Stimulated activated naive CD4-positive, alpha-beta T cell treated with Interleukin-2 at 50 U/mL for 16 hours (primary cell): ENCODE results near the gene RALY.

ENCODE experiments used
- DNase-seq: peaks from one replicate; lab custom pipeline; 2025; lab: John Stamatoyannopoulos, UW

RALY gene

GRCh38 chr20:34047010-34047687 lies 53.4 kb downstream of the RALY start:
- DNase-seq: no peak

DNA sequence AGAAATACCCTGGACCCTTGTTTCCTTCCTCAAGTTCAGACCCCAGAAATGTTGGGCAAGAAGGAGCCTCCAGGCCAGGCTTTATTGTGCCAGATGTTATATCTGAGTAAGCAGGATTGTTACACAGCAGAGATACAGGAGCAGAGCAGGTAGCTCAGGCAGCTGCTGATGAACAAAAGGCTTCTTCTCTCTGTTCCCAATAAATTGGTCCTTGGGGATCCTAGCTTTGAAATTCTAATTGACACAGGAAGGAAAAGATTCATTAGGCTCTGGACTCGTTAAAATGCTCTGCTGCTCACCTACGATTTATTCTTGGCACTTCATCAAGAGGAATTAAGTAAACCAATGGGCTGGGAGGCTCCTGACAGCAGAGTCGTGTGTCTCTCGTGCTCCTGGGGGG lies 54.2 kb downstream of the RALY start:
- DNase-seq: no peak

DNA sequence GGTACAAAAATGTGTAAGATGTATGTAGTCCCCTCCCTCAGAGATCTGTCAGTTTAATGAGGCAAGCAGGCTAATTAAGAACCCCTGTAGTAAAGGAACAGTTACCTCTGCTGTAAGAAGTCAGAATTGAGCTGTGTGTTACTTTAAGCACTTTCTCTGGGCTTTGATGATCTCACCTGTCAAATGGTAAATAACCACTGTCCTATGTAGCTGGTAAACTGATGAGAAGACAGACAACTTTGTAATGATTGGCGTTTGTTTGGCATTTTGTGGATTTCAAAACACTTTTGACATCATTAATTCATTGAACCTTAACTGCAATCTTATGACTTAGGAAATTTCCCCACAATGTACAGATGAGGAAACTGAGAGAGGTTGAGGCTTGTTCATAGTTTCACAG lies 55.7 kb downstream of the RALY start:
- no peak for DNase-seq

DNA sequence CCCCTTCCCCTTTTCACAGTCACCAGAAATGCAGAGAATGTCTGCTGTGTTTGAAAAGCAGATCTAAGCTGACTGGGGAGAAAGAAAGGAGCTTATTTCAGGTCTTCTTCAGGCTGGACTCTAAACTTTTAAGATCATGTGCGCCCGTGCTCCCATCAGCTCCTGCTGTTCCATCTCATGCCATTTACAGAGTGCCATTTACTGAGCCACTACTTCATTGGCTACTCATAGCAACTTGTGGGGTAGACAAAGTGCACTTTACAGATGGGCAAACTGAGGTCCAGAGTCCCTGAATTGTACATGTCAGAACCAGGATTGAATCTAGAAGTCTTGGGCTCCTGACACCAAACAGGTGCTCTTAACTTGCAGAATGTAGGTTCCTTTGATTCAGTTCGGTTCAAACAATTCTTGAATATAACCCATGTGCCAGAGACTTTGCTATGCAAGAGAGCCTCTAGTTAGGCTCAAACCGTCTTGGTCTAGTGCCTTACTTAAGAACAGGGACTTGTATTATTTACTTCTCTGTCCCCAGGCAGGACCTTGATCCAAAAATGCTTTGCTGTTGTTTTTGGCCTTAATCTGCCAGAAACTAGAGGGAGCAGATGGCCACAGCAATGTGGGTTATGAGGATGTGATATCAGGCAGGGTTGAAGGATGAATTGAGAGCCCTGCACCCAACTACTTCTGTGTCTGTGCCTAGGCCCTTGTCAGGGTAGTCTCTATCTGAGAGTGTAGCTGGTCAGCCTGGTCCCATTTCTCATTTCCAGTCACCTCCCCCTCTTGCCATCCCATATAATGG lies 56.4 kb downstream of the RALY start:
- no peak for DNase-seq

DNA sequence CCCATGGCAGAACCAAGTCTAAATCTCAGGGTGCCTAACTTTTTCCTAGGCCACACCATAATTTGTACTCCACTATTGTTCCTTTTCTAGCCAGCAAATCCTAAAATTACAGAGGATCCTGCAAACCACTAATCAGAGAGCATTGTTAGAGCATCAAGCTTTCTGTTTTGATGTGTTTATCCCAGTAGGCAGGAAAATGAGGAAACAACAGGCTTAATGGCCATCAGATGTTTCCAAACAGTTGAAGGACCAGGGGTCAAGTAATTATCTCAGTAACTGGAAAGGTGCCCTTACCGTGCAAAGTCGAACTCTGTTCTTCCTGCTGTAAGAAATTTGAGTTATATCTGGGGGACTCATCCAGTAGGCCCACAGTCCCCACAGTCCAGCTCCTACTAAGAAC lies 58.7 kb downstream of the RALY start:
- no peak for DNase-seq

DNA sequence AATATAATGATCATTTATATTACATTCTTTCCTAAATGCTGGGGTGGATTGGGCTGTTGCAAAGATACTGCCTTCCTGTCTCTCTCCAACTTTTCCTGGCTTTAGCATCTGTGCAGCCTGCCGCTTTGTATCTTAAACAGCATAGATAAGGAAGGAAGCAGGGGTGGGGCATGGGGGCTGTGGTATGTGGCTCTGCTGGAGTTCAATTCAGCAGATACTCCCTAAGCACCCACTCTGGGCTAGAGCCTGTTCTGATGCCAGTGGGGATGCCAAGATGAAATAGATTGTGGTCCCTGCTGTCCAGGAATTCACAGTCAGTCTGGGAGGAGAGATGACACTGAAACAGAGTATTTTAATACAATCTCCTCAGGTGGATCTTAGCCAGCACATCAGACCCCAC lies 61.6 kb downstream of the RALY start:
- DNase-seq: no peak

DNA sequence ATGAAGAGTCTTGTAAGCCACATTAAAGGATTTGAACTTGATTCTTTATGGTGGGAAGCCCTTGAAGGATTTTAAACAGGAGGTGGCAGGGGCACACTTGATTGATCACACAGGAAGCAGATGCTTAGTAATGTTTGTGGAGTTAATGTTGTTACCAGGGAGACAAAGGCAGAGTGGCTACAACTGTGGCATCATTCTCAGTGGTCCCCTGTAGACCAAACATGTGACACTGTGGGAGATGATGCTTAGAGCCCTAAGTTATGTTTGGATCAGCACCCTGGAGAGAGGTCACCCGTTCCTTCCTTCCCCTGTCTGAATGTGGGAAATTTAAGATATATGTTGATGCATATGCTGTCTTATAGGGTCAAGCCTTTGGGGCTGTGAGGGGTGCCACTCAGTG lies 65.1 kb downstream of the RALY start:
- DNase-seq: no peak

GRCh38 chr20:34060970-34061369 lies 67.3 kb downstream of the RALY start:
- DNase-seq: no peak

- DNase-seq: no peak
Measured at GRCh38 chr20:34061695-34062094, 68.0 kb downstream of the RALY start.

GRCh38 chr20:34062570-34063482 lies 69.1 kb downstream of the RALY start:
- no peak for DNase-seq

- no peak for DNase-seq
Measured at GRCh38 chr20:34064286-34064685, 70.6 kb downstream of the RALY start.

- no peak for DNase-seq
Measured at GRCh38 chr20:34065260-34065659, 71.5 kb downstream of the RALY start.

GRCh38 chr20:34066476-34067090 lies 72.9 kb downstream of the RALY start:
- DNase-seq: no peak

GRCh38 chr20:34068001-34068400 lies 74.3 kb downstream of the RALY start:
- no peak for DNase-seq

GRCh38 chr20:34069341-34070078 lies 75.8 kb downstream of the RALY start:
- peak; percentile 34 for DNase-seq

DNA sequence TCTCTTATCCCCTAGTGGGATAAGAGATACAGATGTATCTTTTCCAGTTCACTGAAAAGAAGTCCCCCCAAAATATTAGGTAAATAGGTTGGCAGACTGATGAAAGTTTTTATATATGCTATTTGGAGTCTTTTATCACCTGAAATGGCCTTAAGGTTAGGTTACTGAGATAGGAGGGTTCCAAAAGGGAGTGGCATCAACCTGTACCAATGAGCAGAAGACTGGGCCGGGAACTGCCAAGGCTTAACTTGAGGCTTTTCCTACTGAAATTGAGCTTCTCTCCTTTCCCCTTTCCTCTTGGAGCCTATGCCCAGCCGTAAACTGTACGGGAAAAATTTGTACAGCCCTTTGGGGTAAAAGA lies 76.3 kb downstream of the RALY start:
- DNase-seq: no peak

GRCh38 chr20:34070859-34071258 lies 77.1 kb downstream of the RALY start:
- no peak for DNase-seq

- no peak for DNase-seq
Measured at GRCh38 chr20:34072076-34072475, 78.4 kb downstream of the RALY start.

GRCh38 chr20:34072778-34073177 lies 79.1 kb downstream of the RALY start:
- DNase-seq: no peak

- DNase-seq: no peak
Measured at GRCh38 chr20:34074101-34074760, 80.5 kb downstream of the RALY start.

DNA sequence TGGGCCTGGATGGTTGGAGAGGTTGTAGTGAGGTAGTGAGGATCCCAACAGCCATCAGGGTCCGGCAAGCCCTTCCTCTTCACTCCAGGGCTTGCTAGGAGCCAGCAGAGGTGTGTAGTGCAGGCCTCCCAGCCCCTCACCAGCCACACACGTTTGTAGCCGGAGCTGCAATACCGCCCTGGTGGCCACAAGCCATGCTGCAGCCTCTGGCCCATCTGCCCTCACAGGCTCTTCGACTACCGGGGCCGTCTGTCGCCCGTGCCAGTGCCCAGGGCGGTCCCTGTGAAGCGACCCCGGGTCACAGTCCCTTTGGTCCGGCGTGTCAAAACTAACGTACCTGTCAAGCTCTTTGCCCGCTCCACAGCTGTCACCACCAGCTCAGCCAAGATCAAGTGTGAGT lies 81.9 kb downstream of the RALY start:
- no peak for DNase-seq
